Thyroid gland (tissue), 4 donors: Measurements from ENCODE around the gene OTULIN.

Experiments
- POLR2A ChIP-seq, 2 donors: fragments of 450-650 bp; IDR thresholded peaks; one replicate each; pipeline ENCODE4 v1.6.1; 2017; ENCODE audit warnings: antibody characterized with exemption in 2 of 2, mild to moderate bottlenecking in 2 of 2, moderate library complexity in 1 of 2
- TF ChIP-seq, protein P1 (sequence below), 6 experiments: fragments of 200-600 bp in 3 of 6; fragments of 450-650 bp in 3 of 6; sonication (generic) in 3 of 6; IDR thresholded peaks; one replicate each; pipeline ENCODE4 v1.5.1; 2016 to 2019; ENCODE audit warnings: antibody characterized with exemption in 6 of 6, mild to moderate bottlenecking in 2 of 6, inconsistent platforms in 1 of 6, moderate library complexity in 1 of 6

DNA sequence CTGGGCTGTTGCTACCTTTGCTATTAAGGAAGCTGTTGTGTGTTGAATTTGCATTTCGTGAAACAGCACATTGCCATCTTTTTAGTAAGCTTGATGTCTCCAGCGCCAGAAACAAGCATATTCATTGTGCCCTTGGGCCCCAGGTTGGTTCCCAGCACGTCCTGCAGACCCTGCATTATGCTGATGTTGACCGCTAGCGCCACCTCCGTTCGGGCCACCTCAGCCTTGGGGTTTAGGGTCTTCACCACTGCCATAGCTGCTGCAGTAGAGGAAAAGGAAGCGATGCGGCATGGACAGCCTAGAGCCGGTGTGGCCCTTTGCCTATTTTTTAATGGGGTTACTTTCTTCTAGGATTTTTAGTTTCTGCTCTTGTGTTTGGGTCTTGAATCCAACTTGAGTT, 23.8 kb upstream of the OTULIN start:
- no peak for TF ChIP-seq POLR2A (IDR thresholded peaks at IDR 0.05)
- TF ChIP-seq, protein P1, sequence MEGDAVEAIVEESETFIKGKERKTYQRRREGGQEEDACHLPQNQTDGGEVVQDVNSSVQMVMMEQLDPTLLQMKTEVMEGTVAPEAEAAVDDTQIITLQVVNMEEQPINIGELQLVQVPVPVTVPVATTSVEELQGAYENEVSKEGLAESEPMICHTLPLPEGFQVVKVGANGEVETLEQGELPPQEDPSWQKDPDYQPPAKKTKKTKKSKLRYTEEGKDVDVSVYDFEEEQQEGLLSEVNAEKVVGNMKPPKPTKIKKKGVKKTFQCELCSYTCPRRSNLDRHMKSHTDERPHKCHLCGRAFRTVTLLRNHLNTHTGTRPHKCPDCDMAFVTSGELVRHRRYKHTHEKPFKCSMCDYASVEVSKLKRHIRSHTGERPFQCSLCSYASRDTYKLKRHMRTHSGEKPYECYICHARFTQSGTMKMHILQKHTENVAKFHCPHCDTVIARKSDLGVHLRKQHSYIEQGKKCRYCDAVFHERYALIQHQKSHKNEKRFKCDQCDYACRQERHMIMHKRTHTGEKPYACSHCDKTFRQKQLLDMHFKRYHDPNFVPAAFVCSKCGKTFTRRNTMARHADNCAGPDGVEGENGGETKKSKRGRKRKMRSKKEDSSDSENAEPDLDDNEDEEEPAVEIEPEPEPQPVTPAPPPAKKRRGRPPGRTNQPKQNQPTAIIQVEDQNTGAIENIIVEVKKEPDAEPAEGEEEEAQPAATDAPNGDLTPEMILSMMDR (IDR thresholded peaks at IDR 0.05): no peak
